Mammary epithelial cell (primary cell): ENCODE data around the gene PPP1R7.

Source experiments
- CTCF ChIP-seq, 2 donors: IDR thresholded peaks in 1 of 2; conservative IDR thresholded peaks in 1 of 2; 2 replicates each; pipeline ENCODE4 v1.5.1; 2011 to 2012; ENCODE audit warnings: inconsistent platforms in 2 of 2, low read length in 2 of 2, mild to moderate bottlenecking in 2 of 2, control low read depth in 1 of 2, low read depth in 1 of 2; ENCODE audit not compliant: insufficient read depth in 1 of 2; ENCODE audit errors: extremely low read depth in 1 of 2
- EZH2 ChIP-seq: IDR thresholded peaks from 2 replicates; pipeline ENCODE4 v1.6.1; 2012; ENCODE audit warnings: low read length, inconsistent platforms, borderline replicate concordance

GRCh38 chr2:241211276-241211675, 61.0 kb downstream of the PPP1R7 start:
- TF ChIP-seq CTCF (conservative IDR thresholded peaks at IDR 0.05 in 1 of 2, IDR thresholded peaks at IDR 0.05 in 1 of 2; ENCODE audit: extremely low read depth in 1 of 2, insufficient read depth in 1 of 2, low read depth in 1 of 2, low read length in 2 of 2) (no peak), EZH2 (no peak)
